T-helper 2 cell treated with Interferon-gamma antibody and Interleukin-4, amounts not matched to agents 5 μg/mL and 100 μg/mL, for 36 hours (primary cell): ENCODE measurements around the gene TSPAN32.
A peak's percentile ranks its signal among the peaks of the same experiment; 100 is the strongest.
"Not testable (repeated sequence)": the region's sequence is repeated elsewhere in the genome, so short reads cannot be mapped to it uniquely, and the experiment has no call there.

Source experiments
- DNase-seq: peaks from one replicate; pipeline ENCODE4 v3.0.0; 2021; ENCODE audit warnings: low spot score
- H3K27ac Mint-ChIP-seq: one replicate; pipeline ENCODE4 v1.8.0; 2021; ENCODE audit warnings: mild to moderate bottlenecking, mixed read lengths
- H3K27me3 Mint-ChIP-seq: one replicate; pipeline ENCODE4 v1.8.0; 2021; ENCODE audit warnings: low read depth, mixed read lengths
- H3K36me3 Mint-ChIP-seq: one replicate; pipeline ENCODE4 v1.8.0; 2021; ENCODE audit warnings: low read depth, mixed read lengths
- H3K4me1 Mint-ChIP-seq: one replicate; pipeline ENCODE4 v1.8.0; 2021; ENCODE audit warnings: low read depth, mixed read lengths
- H3K4me3 Mint-ChIP-seq: one replicate; pipeline ENCODE4 v1.8.0; 2022; ENCODE audit warnings: mild to moderate bottlenecking, moderate library complexity, mixed read lengths
- H3K9me3 Mint-ChIP-seq: one replicate; pipeline ENCODE4 v1.8.0; 2021; ENCODE audit warnings: mixed read lengths

The TSPAN32 gene

DNA sequence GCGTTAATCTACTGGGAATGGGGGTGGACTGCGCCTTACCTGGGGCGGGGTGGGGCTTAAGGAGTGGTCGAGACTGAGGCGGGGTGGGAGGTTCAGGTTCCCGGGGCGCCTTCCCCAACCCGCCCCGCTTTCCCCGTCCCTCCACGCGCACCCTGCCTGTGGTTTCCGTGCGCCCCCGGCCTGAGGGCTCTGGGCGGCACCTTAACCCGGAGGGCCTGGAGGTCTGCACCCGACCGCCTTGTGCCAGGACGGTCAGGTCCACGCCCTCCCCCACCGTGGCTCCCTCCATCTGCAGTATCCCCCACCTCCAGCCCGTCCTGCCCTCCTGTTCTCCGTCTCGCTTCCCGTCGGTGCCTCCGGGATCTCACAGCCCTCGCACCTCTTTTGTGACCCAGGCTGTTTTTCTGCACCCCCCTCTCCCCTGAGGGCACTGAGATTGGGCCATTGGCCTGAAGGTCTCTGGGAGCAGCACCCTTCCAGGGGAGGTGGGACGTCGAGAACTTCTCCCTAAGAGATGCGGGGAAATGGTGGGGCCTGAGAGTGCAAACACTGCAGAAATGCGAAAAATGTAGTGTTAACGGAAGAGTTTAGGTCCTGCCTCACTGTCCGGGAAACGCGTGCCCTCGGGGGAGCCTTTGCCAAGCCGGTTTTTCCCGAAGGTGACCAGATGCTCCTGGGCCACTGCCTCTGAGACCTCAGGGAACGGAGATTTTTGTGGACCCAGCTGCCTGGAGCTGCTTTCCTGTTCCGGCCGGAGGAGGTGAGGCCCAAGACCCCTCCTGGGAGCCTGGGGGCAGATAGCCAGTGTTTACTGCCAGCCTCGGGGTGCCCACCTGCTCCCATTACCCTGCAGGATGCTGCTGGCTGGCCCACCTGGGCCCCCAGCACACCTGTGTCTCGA, 30.2 kb upstream of the TSPAN32 start:
- Mint-ChIP-seq H3K4me1 (peaks cover 4% of the 10 kb centered on the region), H3K36me3 (no peaks in the 10 kb centered on the region), H3K9me3 (no peaks in the 10 kb centered on the region), H3K27ac (no peak overlapping the region), H3K4me3 (peak overlapping the region; percentile 15), H3K27me3 (peaks cover 38% of the 10 kb centered on the region)
- DNase-seq: no peak

GRCh38 chr11:2272228-2272945, 29.4 kb upstream of the TSPAN32 start:
- Mint-ChIP-seq H3K27ac (no peak overlapping the region), H3K4me3 (no peak overlapping the region)

GRCh38 chr11:2272946-2273280, 28.9 kb upstream of the TSPAN32 start:
- Mint-ChIP-seq H3K36me3 (no peaks in the 10 kb centered on the region), H3K4me3 (peak overlapping the region; percentile 29), H3K27ac (no peak overlapping the region), H3K9me3 (no peaks in the 10 kb centered on the region), H3K4me1 (peaks cover 8% of the 10 kb centered on the region), H3K27me3 (peaks cover 43% of the 10 kb centered on the region)
- DNase-seq: no peak

More at GRCh38 chr11:2272228-2272945, 29.4 kb upstream of the TSPAN32 start:
- DNase-seq: no peak
- Mint-ChIP-seq H3K9me3 (no peaks in the 10 kb centered on the region), H3K27me3 (peaks cover 40% of the 10 kb centered on the region), H3K36me3 (no peaks in the 10 kb centered on the region), H3K4me1 (peaks cover 4% of the 10 kb centered on the region)

DNA sequence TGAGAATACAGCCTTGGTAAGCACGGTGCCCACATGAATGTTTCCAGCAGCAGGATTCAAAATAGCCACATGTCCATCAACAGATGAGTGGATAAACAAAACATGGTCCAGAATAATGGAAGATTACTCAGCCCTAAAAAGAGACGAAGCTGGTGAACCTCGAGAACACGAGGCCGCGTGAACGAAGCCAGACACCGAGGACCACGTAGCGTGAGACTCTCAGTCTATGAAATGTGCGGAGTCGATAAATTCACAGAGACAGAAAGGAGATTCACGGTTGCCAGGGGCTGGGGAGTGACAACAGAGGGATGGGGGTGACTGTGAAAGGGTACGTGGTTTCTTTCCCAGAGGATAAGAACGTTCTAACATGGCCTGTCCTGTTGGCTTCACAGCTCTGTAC, 28.5 kb upstream of the TSPAN32 start:
- DNase-seq: no peak
- Mint-ChIP-seq H3K27ac (no peak overlapping the region), H3K27me3 (peaks cover 42% of the 10 kb centered on the region), H3K36me3 (no peaks in the 10 kb centered on the region), H3K9me3 (no peaks in the 10 kb centered on the region), H3K4me3 (no peak overlapping the region), H3K4me1 (peaks cover 8% of the 10 kb centered on the region)

GRCh38 chr11:2273771-2274170, 28.0 kb upstream of the TSPAN32 start:
- H3K4me3 Mint-ChIP-seq: no peak overlapping the region
- H3K4me1 Mint-ChIP-seq: peaks cover 5% of the 10 kb centered on the region
- H3K27ac Mint-ChIP-seq: no peak overlapping the region
- no peaks in the 10 kb centered on the region for H3K36me3 Mint-ChIP-seq
- peaks cover 39% of the 10 kb centered on the region for H3K27me3 Mint-ChIP-seq
- DNase-seq: no peak
- no peaks in the 10 kb centered on the region for H3K9me3 Mint-ChIP-seq

DNA sequence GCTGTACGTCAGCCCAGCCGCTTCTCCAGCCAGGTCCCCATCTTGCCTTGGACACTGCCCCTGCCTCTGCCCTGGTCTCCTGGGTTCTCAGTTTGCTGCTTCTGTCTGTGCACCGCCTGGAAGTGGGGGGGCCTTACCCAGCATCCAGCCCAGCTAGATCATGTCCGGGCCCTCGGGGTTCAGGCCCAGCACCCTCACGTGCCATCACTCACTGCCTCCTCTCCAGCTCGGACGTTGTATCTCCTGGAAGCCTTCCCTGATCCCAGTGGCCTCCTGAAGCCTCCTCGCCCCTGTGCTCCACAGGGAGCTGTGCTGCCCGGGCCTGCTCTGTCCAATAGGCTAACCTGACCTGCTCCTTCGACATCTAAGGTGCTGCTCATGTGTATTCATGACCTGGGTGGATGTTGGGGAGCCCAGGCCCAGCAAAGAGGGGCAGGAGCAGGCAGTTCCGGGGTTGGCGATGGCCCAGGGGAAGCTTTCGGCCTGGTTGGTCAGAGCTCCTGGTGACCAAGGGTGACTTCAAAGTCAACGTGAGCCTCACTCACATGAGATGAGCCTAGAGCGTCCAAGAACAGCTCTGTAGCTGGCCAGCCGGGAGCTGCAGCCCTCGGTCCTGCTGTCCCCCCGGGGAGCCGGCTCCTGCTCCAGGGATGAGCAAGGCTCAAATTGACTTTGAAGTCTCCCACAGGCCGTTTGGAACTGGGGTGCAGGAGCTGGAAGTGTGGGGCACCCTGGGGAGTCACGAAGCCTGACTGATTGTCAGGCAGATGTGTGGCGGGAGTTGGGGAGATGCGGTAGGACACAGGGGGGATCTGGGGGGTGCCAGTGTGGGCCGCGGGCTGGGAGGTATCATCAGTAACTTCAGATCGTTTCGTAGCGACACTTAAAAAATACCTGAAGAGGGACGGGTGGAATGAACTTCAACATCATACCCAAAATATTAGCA, 26.2 kb upstream of the TSPAN32 start:
- Mint-ChIP-seq H3K27me3 (peaks cover 46% of the 10 kb centered on the region), H3K9me3 (peaks cover 7% of the 10 kb centered on the region), H3K4me1 (peaks cover 5% of the 10 kb centered on the region), H3K36me3 (no peaks in the 10 kb centered on the region), H3K27ac (no peak overlapping the region), H3K4me3 (no peak overlapping the region)
- DNase-seq: no peak

GRCh38 chr11:2276280-2277007, 25.4 kb upstream of the TSPAN32 start:
- Mint-ChIP-seq H3K36me3 (no peaks in the 10 kb centered on the region), H3K4me1 (peaks cover 5% of the 10 kb centered on the region), H3K4me3 (no peak overlapping the region), H3K9me3 (peaks cover 7% of the 10 kb centered on the region), H3K27ac (no peak overlapping the region), H3K27me3 (peaks cover 46% of the 10 kb centered on the region)
- DNase-seq: no peak

DNA sequence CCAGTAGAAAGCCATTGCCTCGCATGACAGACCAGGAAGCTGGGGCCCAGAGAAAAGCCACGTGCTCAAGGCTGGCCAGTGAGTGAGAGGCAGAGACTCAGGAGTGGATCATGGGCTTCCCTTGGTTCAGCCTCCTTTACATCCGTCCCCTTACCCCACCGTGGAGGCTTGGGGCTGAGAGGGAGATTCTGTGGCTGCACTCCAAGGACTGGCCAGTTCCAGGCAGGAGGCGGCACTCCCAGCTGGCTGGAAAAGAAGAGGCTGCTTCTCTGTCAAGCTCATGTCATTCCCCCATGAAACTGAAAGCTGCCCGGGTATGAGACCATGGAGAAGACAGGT, 24.8 kb upstream of the TSPAN32 start:
- DNase-seq: no peak
- Mint-ChIP-seq H3K4me3 (no peak overlapping the region), H3K27me3 (peaks cover 43% of the 10 kb centered on the region), H3K36me3 (no peaks in the 10 kb centered on the region), H3K4me1 (peaks cover 5% of the 10 kb centered on the region), H3K27ac (no peak overlapping the region), H3K9me3 (peaks cover 7% of the 10 kb centered on the region)

- DNase-seq: no peak
- H3K27ac Mint-ChIP-seq: no peak overlapping the region
- peaks cover 5% of the 10 kb centered on the region for H3K4me1 Mint-ChIP-seq
- H3K36me3 Mint-ChIP-seq: no peaks in the 10 kb centered on the region
- peaks cover 7% of the 10 kb centered on the region for H3K9me3 Mint-ChIP-seq
- no peak overlapping the region for H3K4me3 Mint-ChIP-seq
- peaks cover 39% of the 10 kb centered on the region for H3K27me3 Mint-ChIP-seq
These were observed 23.8 kb upstream of the TSPAN32 start for GRCh38 chr11:2277933-2278523.

DNA sequence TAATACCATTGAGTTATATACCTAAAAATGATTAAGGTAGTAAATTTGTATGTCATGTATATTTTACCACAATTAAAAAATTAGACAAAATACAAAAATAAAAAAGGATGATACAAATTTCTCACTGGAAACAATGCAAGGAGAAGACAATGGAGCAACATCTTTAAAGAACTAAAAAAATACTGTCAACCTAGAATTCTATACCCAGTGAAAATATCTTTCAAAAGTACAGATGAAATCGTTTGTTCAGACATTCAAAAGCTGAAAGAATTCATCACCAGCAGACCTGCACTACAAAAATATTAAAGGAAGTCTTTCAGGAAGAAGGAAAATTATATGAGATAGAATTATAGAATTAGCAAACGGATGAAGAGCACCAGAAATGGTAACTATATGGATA, 21.6 kb upstream of the TSPAN32 start:
- DNase-seq: no peak
- Mint-ChIP-seq H3K36me3 (no peaks in the 10 kb centered on the region), H3K4me1 (peaks cover 5% of the 10 kb centered on the region), H3K9me3 (peaks cover 7% of the 10 kb centered on the region), H3K27me3 (peaks cover 39% of the 10 kb centered on the region), H3K27ac (no peak overlapping the region), H3K4me3 (no peak overlapping the region)

DNA sequence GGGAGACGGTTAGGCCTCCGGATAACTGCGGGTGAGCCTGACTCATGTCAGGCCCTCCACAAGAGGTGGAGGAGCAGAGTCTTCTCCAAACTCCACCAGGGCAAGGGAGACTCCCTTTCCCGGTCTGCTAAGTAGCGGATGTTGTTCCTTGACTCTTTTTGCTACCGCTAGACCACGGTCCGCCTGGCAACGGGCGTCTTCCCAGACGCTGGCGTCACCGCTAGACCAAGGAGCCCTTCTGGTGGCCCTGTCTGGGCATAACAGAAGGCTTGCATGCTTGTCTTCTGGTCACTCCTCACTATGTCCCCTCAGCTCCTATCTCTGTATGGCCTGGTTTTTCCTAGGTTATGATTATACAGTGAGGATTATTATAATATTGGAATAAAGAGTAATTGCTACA, 15.5 kb upstream of the TSPAN32 start:
- not testable (repeated sequence) for H3K27ac Mint-ChIP-seq
- peaks cover 18% of the 10 kb centered on the region for H3K27me3 Mint-ChIP-seq

GRCh38 chr11:2287091-2287490, 14.7 kb upstream of the TSPAN32 start:
- no peaks in the 10 kb centered on the region for H3K9me3 Mint-ChIP-seq
- H3K36me3 Mint-ChIP-seq: no peaks in the 10 kb centered on the region
- H3K4me3 Mint-ChIP-seq: no peak overlapping the region
- H3K27me3 Mint-ChIP-seq: peaks cover 14% of the 10 kb centered on the region
- H3K4me1 Mint-ChIP-seq: peaks cover 7% of the 10 kb centered on the region
- no peak overlapping the region for H3K27ac Mint-ChIP-seq
- DNase-seq: no peak

More for the DNA sequence above, 15.5 kb upstream of the TSPAN32 start:
- not testable (repeated sequence) for H3K9me3 Mint-ChIP-seq, H3K4me1 Mint-ChIP-seq, H3K36me3 Mint-ChIP-seq, DNase-seq, H3K4me3 Mint-ChIP-seq

GRCh38 chr11:2289350-2289749, 12.5 kb upstream of the TSPAN32 start:
- Mint-ChIP-seq H3K9me3 (no peaks in the 10 kb centered on the region), H3K27ac (no peak overlapping the region), H3K4me3 (no peak overlapping the region), H3K27me3 (peaks cover 10% of the 10 kb centered on the region), H3K4me1 (peaks cover 7% of the 10 kb centered on the region), H3K36me3 (no peaks in the 10 kb centered on the region)
- DNase-seq: no peak
